ENCODE results near the gene PCNX3. TPM values are rescaled to one million over a fixed set of nuclear protein-coding genes. Genes with fewer than 3 reads are reported as not detected.

Gene PCNX3
- total and polyA plus RNA-seq, 2 of the 13 experiments (the other 11 are each of a cell fraction or from before 2014, with no cell fraction given) = 16.2 to 23.0 TPM

GRCh38 chr11:65569973-65570918 lies 45.3 kb upstream of the PCNX3 start, which contains the start of gene ZNRD2 (continued):
- no peak for TF ChIP-seq MAFG (CRISPR knock-in tag; IDR thresholded peaks at IDR 0.05)
- no peak for TF ChIP-seq IRF1 (CRISPR knock-in tag; IDR thresholded peaks at IDR 0.05; ENCODE audit: low read depth)
- TF ChIP-seq ZNF296 (CRISPR knock-in tag; conservative IDR thresholded peaks at IDR 0.05) = no peak
- no peak for TF ChIP-seq TBX3 (IDR thresholded peaks at IDR 0.05; ENCODE audit: borderline replicate concordance)
- TF ChIP-seq ZNF20 (CRISPR knock-in tag; IDR thresholded peaks at IDR 0.05) = no peak
- TF ChIP-seq KLF9 (CRISPR knock-in tag; IDR thresholded peaks at IDR 0.05; ENCODE audit: low read depth) = peak; percentile 94
- no peak for TF ChIP-seq ZNF678 (CRISPR knock-in tag; IDR thresholded peaks at IDR 0.05)
- peak; percentile 78; the same call in 1 of the 2 replicates for TF ChIP-seq GLI4 (CRISPR knock-in tag; IDR thresholded peaks at IDR 0.05; ENCODE audit: borderline replicate concordance)
- TF ChIP-seq ZNF670 (CRISPR knock-in tag; IDR thresholded peaks at IDR 0.05; ENCODE audit: borderline replicate concordance) = no peak; the same call in 1 of the 2 replicates
- TF ChIP-seq RFXAP (CRISPR knock-in tag; IDR thresholded peaks at IDR 0.05; ENCODE audit: borderline replicate concordance) = no peak
- TF ChIP-seq NFIB (CRISPR knock-in tag; IDR thresholded peaks at IDR 0.05; ENCODE audit: borderline replicate concordance) = no peak
- no peak for TF ChIP-seq ZNF646 (CRISPR knock-in tag; IDR thresholded peaks at IDR 0.05)
- no peak for TF ChIP-seq ZNF550 (CRISPR knock-in tag; IDR thresholded peaks at IDR 0.05; ENCODE audit: borderline replicate concordance)
- TF ChIP-seq ZNF564 (CRISPR knock-in tag; IDR thresholded peaks at IDR 0.05) = no peak; the same call in 1 of the 2 replicates
- TF ChIP-seq FIP1L1 (IDR thresholded peaks at IDR 0.05; ENCODE audit: borderline replicate concordance, insufficient read depth, low read depth, low read length) = no peak
- TF ChIP-seq PLRG1 (conservative IDR thresholded peaks at IDR 0.05) = no peak
- peak; percentile 22 for TF ChIP-seq ZNF589 (CRISPR knock-in tag; conservative IDR thresholded peaks at IDR 0.05)
- TF ChIP-seq ZFYVE20 (CRISPR knock-in tag; IDR thresholded peaks at IDR 0.05; ENCODE audit: borderline replicate concordance, low read depth) = no peak
- TF ChIP-seq SMARCE1 (IDR thresholded peaks at IDR 0.05; ENCODE audit: borderline replicate concordance) = no peak
- TF ChIP-seq YEATS4 (CRISPR knock-in tag; IDR thresholded peaks at IDR 0.05; ENCODE audit: borderline replicate concordance) = 0 out of 2 replicates have a peak, but pooled peaks have one; percentile 39
- peak; percentile 95 for TF ChIP-seq IRF2 (CRISPR knock-in tag; IDR thresholded peaks at IDR 0.05)
- peak; percentile 65 for TF ChIP-seq NFYB (CRISPR knock-in tag; IDR thresholded peaks at IDR 0.05)
- TF ChIP-seq ZFAT (CRISPR knock-in tag; conservative IDR thresholded peaks at IDR 0.05) = no peak
- peak; percentile 85 for TF ChIP-seq ZNF761 (CRISPR knock-in tag; conservative IDR thresholded peaks at IDR 0.05)
